Endothelial cell of umbilical vein (primary cell): ENCODE data around the gene SOCS3. TPM values are rescaled to one million over a fixed set of nuclear protein-coding genes. Genes with fewer than 3 reads are reported as not detected.

Experiments used
- BruUV-seq: library from RNA; stranded (reverse); fragments of 400-500 nt; replicated peaks from 2 replicates; lab custom pipeline; 2021; lab: Mats Ljungman, UMichigan
- CTCF ChIA-PET: fragments of 300-600, 350-600 bp; sonication (Branson Sonifier 250); formaldehyde crosslinking; loops from one replicate; lab custom pipeline; 2021; ENCODE audit warnings: antibody characterized with exemption, inconsistent platforms; lab: Charles Lee
- POLR2A ChIA-PET: fragments of 300-600, 350-600 bp; sonication (Branson Sonifier 250); formaldehyde crosslinking; loops from one replicate; lab custom pipeline; 2021; ENCODE audit warnings: antibody characterized with exemption, inconsistent platforms; lab: Charles Lee
- DNase-seq: peaks from one replicate; pipeline ENCODE4 v3.0.0-alpha.2; 2011; ENCODE audit warnings: low read depth, low spot score
- FAIRE-seq: peaks from 2 replicates; lab custom pipeline; 2011; peaks lifted over from hg19 to GRCh38; lab: Jason Lieb, UNC
- H2AFZ ChIP-seq: 2 replicates; pipeline ENCODE4 v1.6.0; 2012; ENCODE audit warnings: low read depth, low read length, control low read depth, inconsistent platforms
- H3K27ac ChIP-seq: 2 replicates; pipeline ENCODE4 v1.5.1; 2011; ENCODE audit warnings: low read depth, mild to moderate bottlenecking, control low read depth, low read length, moderate library complexity; ENCODE audit not compliant: insufficient read depth
- H3K27me3 ChIP-seq, 2 experiments: 2 replicates each; pipeline versions ENCODE4 v1.6.0 to v1.6.1; 2011; ENCODE audit warnings: low read length in 2 of 2, mixed read lengths in 1 of 2; ENCODE audit not compliant: control insufficient read depth in 2 of 2, insufficient read depth in 2 of 2
- H3K36me3 ChIP-seq, 2 experiments: 2 replicates in 1 of 2; 3 replicates in 1 of 2; pipeline ENCODE4 v1.5.1; 2011; ENCODE audit warnings: low read length in 2 of 2, mild to moderate bottlenecking in 1 of 2, moderate library complexity in 1 of 2; ENCODE audit not compliant: control insufficient read depth in 2 of 2, insufficient read depth in 2 of 2; ENCODE audit errors: extremely low read depth in 1 of 2
- H3K4me1 ChIP-seq: 3 replicates; pipeline ENCODE4 v1.5.1; 2011; ENCODE audit warnings: mild to moderate bottlenecking, low read length; ENCODE audit not compliant: control insufficient read depth, insufficient read depth; ENCODE audit errors: extremely low read depth
- H3K4me2 ChIP-seq: 2 replicates; pipeline ENCODE4 v1.6.1; 2011; ENCODE audit warnings: low read length, control low read depth, mixed read lengths; ENCODE audit not compliant: insufficient read depth
- H3K4me3 ChIP-seq, 3 experiments: fragments of 200-600 bp in 1 of 3; sonication (generic), shearing (Covaris generic) in 1 of 3; replicated peaks in 1 of 3; 2 replicates each; pipeline ENCODE4 v1.5.1; 2011 to 2016; ENCODE audit warnings: control low read depth in 3 of 3, low read length in 3 of 3, mild to moderate bottlenecking in 2 of 3, inconsistent platforms in 1 of 3, low read depth in 1 of 3, moderate library complexity in 1 of 3; ENCODE audit not compliant: insufficient read depth in 1 of 3
- H3K79me2 ChIP-seq: 2 replicates; pipeline ENCODE4 v1.6.0; 2012; ENCODE audit warnings: low read length, inconsistent platforms; ENCODE audit not compliant: control insufficient read depth, insufficient read depth
- H3K9ac ChIP-seq: replicated peaks from 2 replicates; pipeline ENCODE3; 2011; ENCODE audit warnings: low read length, control low read depth; ENCODE audit not compliant: insufficient read depth; ENCODE audit errors: extremely low read depth
- H3K9me1 ChIP-seq: replicated peaks from 3 replicates; pipeline ENCODE4 v1.6.0; 2011; ENCODE audit warnings: mild to moderate bottlenecking, low read length; ENCODE audit not compliant: control insufficient read depth, insufficient read depth; ENCODE audit errors: extremely low read depth
- H3K9me3 ChIP-seq: replicated peaks from 2 replicates; pipeline ENCODE4 v1.5.1; 2012; ENCODE audit warnings: low read length, inconsistent platforms; ENCODE audit not compliant: control insufficient read depth, insufficient read depth
- H4K20me1 ChIP-seq: replicated peaks from 2 replicates; pipeline ENCODE3; 2011; ENCODE audit warnings: mild to moderate bottlenecking, low read length; ENCODE audit not compliant: control insufficient read depth, insufficient read depth; ENCODE audit errors: extremely low read depth
- EZH2 ChIP-seq: IDR thresholded peaks from 2 replicates; pipeline ENCODE4 v1.6.1; 2012; ENCODE audit warnings: borderline replicate concordance, low read depth, mild to moderate bottlenecking, moderate library complexity, low read length, inconsistent platforms; ENCODE audit not compliant: severe bottlenecking
- FOS ChIP-seq: IDR thresholded peaks from 2 replicates; pipeline ENCODE4 v1.6.1; 2011; ENCODE audit warnings: mild to moderate bottlenecking, low read length, moderate library complexity, borderline replicate concordance; ENCODE audit not compliant: insufficient read depth
- GATA2 ChIP-seq: IDR thresholded peaks from 2 replicates; pipeline ENCODE4 v1.7.0; 2011; ENCODE audit warnings: low read depth, mild to moderate bottlenecking, moderate library complexity, mixed read lengths, low read length; ENCODE audit not compliant: insufficient read length, insufficient read depth
- MAX ChIP-seq: IDR thresholded peaks from 2 replicates; pipeline ENCODE4 v1.6.1; 2011; ENCODE audit not compliant: insufficient read depth, insufficient read length
- MYC ChIP-seq: IDR thresholded peaks from one replicate; pipeline ENCODE4 v1.6.1; 2011; ENCODE audit warnings: mild to moderate bottlenecking, low read depth, low read length
- POLR2A ChIP-seq: IDR thresholded peaks from 2 replicates; pipeline ENCODE4 v1.6.1; 2012; ENCODE audit warnings: low read depth, mild to moderate bottlenecking, control low read depth, low read length
- POLR2AphosphoS5 ChIP-seq: IDR thresholded peaks from 2 replicates; pipeline ENCODE4 v1.6.1; 2012; ENCODE audit warnings: low read depth, mild to moderate bottlenecking, control low read depth, low read length, moderate library complexity; ENCODE audit not compliant: insufficient read depth
- dilution Hi-C: fragments of 300-500 bp; cut with MboI; formaldehyde crosslinking; loops from one replicate; pipeline ENCODE4 v1.15.0; 2019; ENCODE audit warnings: low sequenced_read_pairs; ENCODE audit not compliant: extremely low pct_ligation_motif_present
- intact Hi-C: fragments of 100-400 bp; cut with micrococcal nuclease; formaldehyde crosslinking; loops from one replicate; pipeline ENCODE4 v1.10.0; 2022
- polyA plus RNA-seq, 4 experiments: library from polyadenylated mRNA; depleted of rRNA in 3 of 4; stranded (reverse) in 3 of 4; unstranded in 1 of 4; fragments of >200 nt; gene quantifications; 2 replicates each; pipeline versions ENCODE4 v1.2.1 to v1.2.3, GENCODE V29; 2011 to 2012; ENCODE audit warnings: missing spikeins in 1 of 4
- total RNA-seq: library from RNA; stranded (reverse); gene quantifications from 2 replicates; pipeline ENCODE4 v1.2.3, GENCODE V29; 2021

Gene SOCS3
- total and polyA plus RNA-seq, 2 donors (not counting 3 experiments of a cell fraction or from before 2014, with no cell fraction given), result 6.2 to 14.3 TPM

- Histone ChIP-seq H3K79me2 (no peaks in the 10 kb centered on the region), H3K9ac (no peak overlapping the region), H3K9me3 (no peaks in the 10 kb centered on the region), H3K36me3 (no peaks in the 10 kb centered on the region), H3K4me1 (peaks cover 36% of the 10 kb centered on the region), H3K27me3 (no peaks in the 10 kb centered on the region), H3K9me1 (no peaks in the 10 kb centered on the region), H4K20me1 (no peaks in the 10 kb centered on the region), H3K27ac (no peak overlapping the region), H3K4me2 (peak overlapping the region; percentile 9), H3K4me3 (no peak overlapping the region), H2AFZ (no peak overlapping the region)
- no peak for DNase-seq
- TF ChIP-seq EZH2, result no peak
- TF ChIP-seq MAX, result no peak
- TF ChIP-seq GATA2, result no peak
- no peak for TF ChIP-seq POLR2AphosphoS5
- no peak for TF ChIP-seq MYC
- no peak for TF ChIP-seq FOS
- no peak for FAIRE-seq
- intact Hi-C loops (no loop called here), dilution Hi-C loops (no loop called here)
- BruUV-seq, result no TSS peak
- POLR2A ChIA-PET, result interaction anchor here (0.6 kb wide), 1 partner anchor 239 kb away, joined by 7 read pairs; no protein-coding TSS in a partner anchor
- CTCF ChIA-PET, result interaction anchor here (1.3 to 4.3 kb wide), 4 partner anchors 10 to 77 kb away, joined by 4 to 27 read pairs (median 6); partner anchors contain the start of gene SOCS3
Measured at GRCh38 chr17:78345172-78345571, 14.7 kb downstream of the SOCS3 start.

GRCh38 chr17:78344666-78345065 lies 15.2 kb downstream of the SOCS3 start:
- Histone ChIP-seq H3K36me3 (no peaks in the 10 kb centered on the region), H3K9me3 (no peaks in the 10 kb centered on the region), H2AFZ (no peak overlapping the region), H3K79me2 (no peaks in the 10 kb centered on the region), H3K4me3 (no peak overlapping the region), H3K27ac (no peak overlapping the region), H3K4me1 (peaks cover 36% of the 10 kb centered on the region), H3K27me3 (no peaks in the 10 kb centered on the region), H4K20me1 (no peaks in the 10 kb centered on the region), H3K4me2 (no peak overlapping the region), H3K9me1 (no peaks in the 10 kb centered on the region), H3K9ac (no peak overlapping the region)
- ChIA-PET POLR2A (interaction anchor here (0.7 to 1.5 kb wide), 2 partner anchors 12 to 15 kb away, joined by 5 to 6 read pairs; partner anchors contain the start of gene SOCS3), CTCF (interaction anchor here (1.0 to 4.3 kb wide), 5 partner anchors 9 to 77 kb away, joined by 4 to 27 read pairs (median 6); partner anchors contain the start of gene SOCS3)
- intact Hi-C loops (no loop called here), dilution Hi-C loops (no loop called here)
- DNase-seq, result no peak
- no peak for FAIRE-seq
- TF ChIP-seq POLR2A, result no peak
- no TSS peak for BruUV-seq
